HG02763 (cell line): ENCODE results near the gene PDLIM7.
"Not testable (repeated sequence)": the region's sequence is repeated elsewhere in the genome, so short reads cannot be mapped to it uniquely, and the experiment has no call there.

Source experiments
- ATAC-seq: cut with Tn5 transposase; IDR thresholded peaks from one replicate; pipeline ENCODE4 v1.9.1; 2021; ENCODE audit warnings: mild to moderate bottlenecking, moderate library complexity; ENCODE audit not compliant: unreplicated experiment

The PDLIM7 gene, protein sequence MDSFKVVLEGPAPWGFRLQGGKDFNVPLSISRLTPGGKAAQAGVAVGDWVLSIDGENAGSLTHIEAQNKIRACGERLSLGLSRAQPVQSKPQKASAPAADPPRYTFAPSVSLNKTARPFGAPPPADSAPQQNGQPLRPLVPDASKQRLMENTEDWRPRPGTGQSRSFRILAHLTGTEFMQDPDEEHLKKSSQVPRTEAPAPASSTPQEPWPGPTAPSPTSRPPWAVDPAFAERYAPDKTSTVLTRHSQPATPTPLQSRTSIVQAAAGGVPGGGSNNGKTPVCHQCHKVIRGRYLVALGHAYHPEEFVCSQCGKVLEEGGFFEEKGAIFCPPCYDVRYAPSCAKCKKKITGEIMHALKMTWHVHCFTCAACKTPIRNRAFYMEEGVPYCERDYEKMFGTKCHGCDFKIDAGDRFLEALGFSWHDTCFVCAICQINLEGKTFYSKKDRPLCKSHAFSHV

GRCh38 chr5:177497292-177498012 is at the start of gene PDLIM7:
TSS of gene PDLIM7 (minus strand) at chr5:177497604. CDS start at chr5:177496512, 1,092 bp downstream.
- peak; percentile 71 for ATAC-seq

DNA sequence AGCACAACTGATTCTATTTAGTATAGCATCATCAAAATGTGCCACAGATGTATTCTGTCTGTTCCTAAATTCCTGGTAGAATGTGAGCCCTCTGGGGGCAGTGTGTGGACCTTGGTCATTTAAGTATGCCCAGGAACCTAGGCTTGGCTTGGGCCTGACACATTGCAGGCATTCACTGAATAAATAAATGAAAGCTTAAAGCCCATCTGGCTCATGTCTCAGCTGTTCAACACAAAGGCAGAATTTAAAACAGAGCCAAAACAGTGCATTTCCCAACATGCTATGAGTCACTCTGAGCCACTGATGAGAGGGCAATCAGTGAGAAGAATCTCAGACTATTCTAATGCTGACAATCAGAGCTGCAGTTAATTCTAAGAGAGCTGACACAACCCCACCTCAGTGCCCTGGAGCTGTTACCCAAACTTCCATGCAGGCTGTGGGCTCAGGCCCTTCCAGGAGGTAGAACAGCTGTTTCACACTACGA is 48.9 kb upstream of the PDLIM7 start:
- no peak for ATAC-seq

DNA sequence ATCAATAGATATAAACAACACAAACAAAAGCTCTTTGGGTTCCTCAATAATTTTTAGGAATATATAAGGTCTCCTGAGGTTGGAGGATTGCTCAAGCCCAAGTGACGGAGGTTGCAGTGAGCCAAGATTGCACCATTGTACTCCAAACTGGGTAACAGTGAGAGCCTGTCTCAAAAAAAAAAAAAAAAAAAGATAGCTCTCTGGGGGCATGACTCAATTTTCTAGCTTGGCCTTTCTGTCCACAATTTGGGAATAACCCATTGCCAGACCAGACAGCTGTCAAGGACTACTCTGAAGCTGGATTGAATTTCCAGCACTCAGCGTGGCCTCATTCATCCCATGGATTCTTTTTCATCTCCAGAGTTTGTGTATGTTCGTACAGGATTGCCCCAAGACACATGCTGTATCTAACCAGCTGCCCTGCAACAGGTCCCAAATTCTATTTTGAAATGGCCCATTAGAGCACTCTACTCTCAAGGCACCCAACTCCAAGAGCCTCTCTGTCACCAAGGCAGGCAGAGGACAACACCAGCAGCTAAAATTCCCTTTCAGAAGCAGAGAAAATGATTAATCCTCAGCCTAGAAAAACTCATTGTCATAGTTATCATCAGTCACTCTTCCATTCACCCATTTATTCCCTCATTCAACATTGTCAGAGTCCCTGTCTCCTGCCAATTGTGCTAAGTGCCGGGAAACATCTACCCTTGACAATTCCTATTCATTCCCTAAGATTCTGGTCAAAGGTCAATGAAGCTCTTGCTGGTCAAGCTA is 48.3 kb upstream of the PDLIM7 start:
- ATAC-seq: no peak

GRCh38 chr5:177542816-177543465 is 45.5 kb upstream of the PDLIM7 start:
- no peak for ATAC-seq

DNA sequence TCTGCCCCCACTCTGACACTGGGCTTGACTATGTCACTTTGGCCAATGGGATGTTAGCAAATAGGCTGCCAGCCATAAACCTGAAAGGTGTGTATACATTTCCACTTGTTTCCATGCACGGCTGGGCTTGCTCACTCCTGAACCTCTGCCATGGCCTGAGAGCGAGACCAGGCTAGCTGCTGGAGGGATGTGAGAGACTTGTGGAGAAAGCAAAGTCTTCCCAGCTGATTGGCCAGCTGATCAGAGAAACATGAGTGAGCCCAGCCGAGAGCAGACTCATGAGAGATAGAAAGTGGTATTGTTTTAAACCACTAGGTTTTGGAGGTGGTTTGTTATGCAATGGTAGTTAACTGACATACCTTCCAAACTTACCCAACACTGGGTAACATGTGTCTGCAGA is 43.0 kb upstream of the PDLIM7 start:
- ATAC-seq: no peak

- no peak for ATAC-seq
Measured at GRCh38 chr5:177539411-177539810, 42.0 kb upstream of the PDLIM7 start.

GRCh38 chr5:177538876-177539275 is 41.5 kb upstream of the PDLIM7 start:
- no peak for ATAC-seq

DNA sequence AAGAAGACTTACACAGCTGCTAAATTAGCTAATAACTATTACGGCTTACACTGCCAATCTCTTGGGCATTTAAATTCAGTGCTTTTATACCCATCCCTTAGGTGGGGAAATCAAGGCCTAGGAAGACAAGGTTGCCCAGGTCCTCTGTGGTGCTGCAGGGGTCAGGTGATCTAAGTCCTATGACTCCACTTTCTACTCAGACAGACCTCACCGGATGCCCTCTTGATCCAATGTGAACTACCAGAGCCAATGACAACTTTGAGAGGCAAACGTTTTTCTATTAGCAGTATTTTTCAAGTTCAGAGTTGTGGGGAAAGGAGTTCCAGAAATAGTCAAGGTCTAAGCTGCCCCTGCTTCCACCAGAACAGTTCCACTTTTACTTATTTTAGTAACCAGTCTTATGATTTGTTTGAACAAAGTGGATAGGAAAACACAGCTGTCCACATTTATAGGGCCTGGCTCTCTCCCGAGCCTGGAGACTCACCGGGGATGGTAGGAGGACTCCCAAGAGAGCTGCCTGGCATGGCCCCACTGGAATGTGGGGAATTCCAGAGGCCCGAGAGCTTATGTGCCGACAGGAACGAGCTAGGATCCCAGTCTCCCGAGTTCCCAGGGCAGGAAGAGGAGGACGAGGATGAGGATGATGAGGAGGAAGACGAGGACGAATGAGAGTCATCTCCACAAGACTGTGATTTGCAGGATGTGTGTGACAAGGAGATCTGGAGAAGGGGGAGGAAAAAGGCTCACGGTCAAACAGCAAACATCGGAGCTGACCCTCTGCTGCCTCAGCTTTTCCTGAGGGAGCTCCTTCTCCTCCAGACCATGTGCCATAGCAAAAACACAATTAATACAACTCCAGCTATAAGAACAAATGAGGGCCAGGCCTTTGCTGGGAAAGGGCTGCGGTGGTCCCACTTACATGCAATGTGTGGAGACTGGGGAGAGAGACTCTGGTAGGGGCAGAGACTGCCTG is 40.3 kb upstream of the PDLIM7 start:
- ATAC-seq: no peak

DNA sequence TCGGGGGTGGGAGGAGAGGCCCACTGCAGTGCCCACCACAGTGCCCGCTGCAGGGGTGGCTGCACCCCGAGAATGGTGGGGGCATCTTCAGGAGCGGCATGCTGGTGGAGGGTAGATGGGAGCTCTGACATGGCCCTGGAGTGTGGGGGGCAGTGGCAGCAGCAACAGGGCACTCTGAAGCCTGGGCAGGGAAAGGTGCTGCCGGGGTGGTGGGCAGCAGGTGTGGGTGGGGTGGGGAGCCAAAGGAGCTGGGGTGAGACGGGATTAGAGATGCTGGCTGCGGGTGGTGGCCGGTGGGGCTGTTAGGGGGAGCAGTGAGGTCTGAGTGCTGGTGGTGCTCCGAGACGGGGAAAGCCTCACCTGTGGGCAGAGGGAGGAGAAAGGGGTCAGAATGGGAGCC is 39.0 kb upstream of the PDLIM7 start:
- no peak for ATAC-seq

DNA sequence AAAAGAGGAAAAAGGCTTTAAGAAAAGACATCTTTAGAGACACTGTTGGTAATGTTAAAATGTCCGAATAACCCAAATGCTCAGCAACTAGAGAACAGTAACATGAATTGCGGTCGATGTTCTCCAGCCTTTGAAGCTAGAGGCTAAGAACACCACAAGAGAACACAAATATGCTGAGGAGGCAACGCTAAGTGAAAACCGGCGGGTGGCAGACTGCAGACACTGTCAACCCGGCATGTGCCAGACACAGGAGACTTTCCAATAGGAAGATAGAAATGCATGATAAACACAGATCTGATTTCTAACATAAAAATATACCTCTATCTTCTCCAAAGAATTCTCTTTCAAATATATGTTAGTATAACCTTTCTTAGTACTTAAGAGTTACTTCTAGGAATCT is 37.7 kb upstream of the PDLIM7 start:
- ATAC-seq: no peak

GRCh38 chr5:177534433-177534832 is 37.0 kb upstream of the PDLIM7 start:
- not testable (repeated sequence) for ATAC-seq

- ATAC-seq: no peak
Measured at GRCh38 chr5:177531209-177531940, 34.0 kb upstream of the PDLIM7 start.

GRCh38 chr5:177530638-177531037 is 33.2 kb upstream of the PDLIM7 start:
- no peak for ATAC-seq

GRCh38 chr5:177529247-177530203 is 32.1 kb upstream of the PDLIM7 start:
- no peak for ATAC-seq

GRCh38 chr5:177528631-177529030 is 31.2 kb upstream of the PDLIM7 start:
- no peak for ATAC-seq

GRCh38 chr5:177527595-177527994 is 30.2 kb upstream of the PDLIM7 start:
- no peak for ATAC-seq

DNA sequence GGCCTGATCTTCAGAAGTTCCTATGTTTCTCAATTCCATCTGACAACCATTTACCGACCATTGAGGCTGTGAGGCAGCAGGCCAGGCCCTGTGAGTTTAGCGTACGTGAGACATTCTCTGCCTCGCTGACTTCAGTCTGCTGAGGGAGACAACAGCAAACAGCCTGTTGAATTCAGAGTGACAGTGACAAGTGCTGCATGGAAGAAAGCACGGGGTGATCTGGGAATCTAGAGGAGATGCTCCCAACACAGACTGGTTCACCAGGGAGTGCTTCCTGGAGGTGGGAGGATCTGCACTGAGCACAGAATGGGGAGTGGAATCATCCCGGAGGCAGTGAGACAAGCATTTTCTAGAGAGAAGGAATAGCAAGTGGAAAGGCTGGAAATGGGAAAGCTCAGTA is 29.4 kb upstream of the PDLIM7 start:
- ATAC-seq: no peak

- ATAC-seq: no peak
Measured at GRCh38 chr5:177526191-177526590, 28.8 kb upstream of the PDLIM7 start.
